K562 (cell line): ENCODE results near the gene ZMIZ1. TPM values are rescaled to one million over a fixed set of nuclear protein-coding genes. Genes with fewer than 3 reads are reported as not detected.
A peak's percentile ranks its signal among the peaks of the same experiment; 100 is the strongest.

Experiments used
- CBX5 ChIP-seq: IDR thresholded peaks from 2 replicates; pipeline ENCODE4 v1.6.1; 2014; ENCODE audit warnings: low read depth, borderline replicate concordance
- EP400 ChIP-seq: fragments of 450-650 bp; IDR thresholded peaks from 2 replicates; pipeline ENCODE4 v1.6.1; 2017; ENCODE audit warnings: antibody characterized with exemption, mild to moderate bottlenecking, moderate library complexity
- EZH2 ChIP-seq: IDR thresholded peaks from 2 replicates; pipeline ENCODE4 v1.6.1; 2012; ENCODE audit warnings: low read depth, mild to moderate bottlenecking, inconsistent platforms, low read length, borderline replicate concordance
- HDAC1 ChIP-seq, 2 experiments: fragments of 450-650 bp; IDR thresholded peaks; 2 replicates each; pipeline ENCODE4 v1.6.1; 2016 to 2017; ENCODE audit warnings: inconsistent platforms in 1 of 2, mild to moderate bottlenecking in 1 of 2, moderate library complexity in 1 of 2
- HNRNPK ChIP-seq: fragments of 200-400 bp; formaldehyde crosslinking; IDR thresholded peaks from one replicate; pipeline ENCODE4 v1.6.1; 2018; ENCODE audit warnings: mild to moderate bottlenecking, low read depth, low read length; ENCODE audit not compliant: poor library complexity, severe bottlenecking
- MEF2A ChIP-seq: IDR thresholded peaks from 2 replicates; pipeline ENCODE4 v1.6.1; 2011; ENCODE audit warnings: low read depth, mild to moderate bottlenecking, low read length, moderate library complexity; ENCODE audit not compliant: control insufficient read depth
- NELFE ChIP-seq: IDR thresholded peaks from 2 replicates; pipeline ENCODE4 v1.6.1; 2011; ENCODE audit warnings: mild to moderate bottlenecking; ENCODE audit not compliant: insufficient read depth, insufficient read length
- RHOXF2B ChIP-seq: fragments of 250-450 bp; sonication (Bioruptor Pico); conservative IDR thresholded peaks from 2 replicates; pipeline ENCODE4 v1.5.1; 2021
- RREB1 ChIP-seq: fragments of 250-450 bp; sonication (Bioruptor Pico); IDR thresholded peaks from 2 replicates; pipeline ENCODE4 v1.4.0; 2020
- SMARCA4 ChIP-seq: fragments of 450-650 bp; IDR thresholded peaks from 2 replicates; pipeline ENCODE4 v1.6.1; 2016
- THAP12 ChIP-seq: fragments of 250-450 bp; sonication (Bioruptor Pico); IDR thresholded peaks from 2 replicates; pipeline ENCODE4 v1.9.0; 2021; ENCODE audit warnings: mild to moderate bottlenecking, inconsistent platforms
- ZBTB7A ChIP-seq: IDR thresholded peaks from 2 replicates; pipeline ENCODE4 v1.6.1; 2011; ENCODE audit warnings: low read depth, mild to moderate bottlenecking, low read length, moderate library complexity, borderline replicate concordance; ENCODE audit not compliant: control insufficient read depth
- ZBTB9 ChIP-seq: fragments of 450-650 bp; formaldehyde crosslinking; IDR thresholded peaks from 2 replicates; pipeline ENCODE4 v1.4.0; 2020; ENCODE audit warnings: mild to moderate bottlenecking, moderate library complexity
- ZNF217 ChIP-seq: sonication (generic); formaldehyde crosslinking; IDR thresholded peaks from 2 replicates; pipeline ENCODE4 v1.8.0; 2022; ENCODE audit warnings: mild to moderate bottlenecking, missing genetic modification reagents
- ZNF263 ChIP-seq: sonication (generic); formaldehyde crosslinking; IDR thresholded peaks from 2 replicates; pipeline ENCODE4 v1.8.0; 2022; ENCODE audit warnings: mild to moderate bottlenecking, missing genetic modification reagents, borderline replicate concordance
- ZNF395 ChIP-seq: fragments of 200-800 bp; sonication (Bioruptor generic); IDR thresholded peaks from 2 replicates; pipeline ENCODE4 v1.6.1; 2017; ENCODE audit warnings: missing genetic modification characterization, missing compliant biosample characterization
- polyA plus RNA-seq, 8 experiments: library from polyadenylated mRNA; depleted of rRNA in 4 of 8; stranded (reverse) in 5 of 8; unstranded in 3 of 8; fragments of >200 nt; fragmentation: Nextera tagmentation in 2 of 8; fragmentation: Illumina TruSeq in 1 of 8; extraction: Ambion mirVana in 2 of 8; extraction: Trizol in 1 of 8; gene quantifications; 2 replicates each; pipeline versions ENCODE4 v1.2.1 to v1.2.3, GENCODE V29; 2011 to 2014; ENCODE audit warnings: inconsistent platforms in 1 of 8, missing spikeins in 1 of 8
- total RNA-seq, 7 experiments: library from RNA; depleted of rRNA in 6 of 7; stranded (reverse); fragments of >200 nt in 6 of 7; fragmentation: Illumina TruSeq in 2 of 7; extraction: Trizol in 2 of 7; gene quantifications; 2 replicates each; pipeline versions ENCODE4 v1.2.1 to v1.2.3, GENCODE V29; 2011 to 2021; ENCODE audit warnings: low replicate concordance in 1 of 7

Gene ZMIZ1
- total and polyA plus RNA-seq, 9 of the 15 experiments (the other 6 are each of a cell fraction or from before 2014, with no cell fraction given) = 1.0 to 37.3 (median 4.3) TPM

GRCh38 chr10:79093658-79094411 is 25.1 kb downstream of the ZMIZ1 start (continued):
- TF ChIP-seq NELFE (no peak), THAP12 (no peak), ZBTB7A (no peak), ZNF395 (CRISPR knock-in tag) (peak; percentile 85), EP400 (no peak; the same call in 1 of the 2 replicates), ZNF263 (no peak), RHOXF2B (CRISPR knock-in tag) (no peak), ZBTB9 (CRISPR knock-in tag) (peak; percentile 85; the same call in 1 of the 2 replicates), EZH2 (no peak), HDAC1 (IDR thresholded peaks at IDR 0.05) (peak in 1 of 2 experiments; percentile 59; a peak in 1 of 4 replicates), ZNF217 (CRISPR knock-in tag) (no peak), SMARCA4 (peak; percentile 83), CBX5 (0 out of 2 replicates have a peak, but pooled peaks have one; percentile 2), RREB1 (CRISPR knock-in tag) (no peak), MEF2A (0 out of 2 replicates have a peak, but pooled peaks have one; percentile 26), HNRNPK (no peak)
